ENCODE results near the gene CABLES1.

- TF ChIP-seq, protein P1, sequence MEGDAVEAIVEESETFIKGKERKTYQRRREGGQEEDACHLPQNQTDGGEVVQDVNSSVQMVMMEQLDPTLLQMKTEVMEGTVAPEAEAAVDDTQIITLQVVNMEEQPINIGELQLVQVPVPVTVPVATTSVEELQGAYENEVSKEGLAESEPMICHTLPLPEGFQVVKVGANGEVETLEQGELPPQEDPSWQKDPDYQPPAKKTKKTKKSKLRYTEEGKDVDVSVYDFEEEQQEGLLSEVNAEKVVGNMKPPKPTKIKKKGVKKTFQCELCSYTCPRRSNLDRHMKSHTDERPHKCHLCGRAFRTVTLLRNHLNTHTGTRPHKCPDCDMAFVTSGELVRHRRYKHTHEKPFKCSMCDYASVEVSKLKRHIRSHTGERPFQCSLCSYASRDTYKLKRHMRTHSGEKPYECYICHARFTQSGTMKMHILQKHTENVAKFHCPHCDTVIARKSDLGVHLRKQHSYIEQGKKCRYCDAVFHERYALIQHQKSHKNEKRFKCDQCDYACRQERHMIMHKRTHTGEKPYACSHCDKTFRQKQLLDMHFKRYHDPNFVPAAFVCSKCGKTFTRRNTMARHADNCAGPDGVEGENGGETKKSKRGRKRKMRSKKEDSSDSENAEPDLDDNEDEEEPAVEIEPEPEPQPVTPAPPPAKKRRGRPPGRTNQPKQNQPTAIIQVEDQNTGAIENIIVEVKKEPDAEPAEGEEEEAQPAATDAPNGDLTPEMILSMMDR (IDR thresholded peaks at IDR 0.05; ENCODE audit: poor library complexity) = no peak
- TF ChIP-seq EZH2 (IDR thresholded peaks at IDR 0.05; ENCODE audit: borderline replicate concordance) = no peak
Measured at GRCh38 chr18:23198217-23198845, 63.0 kb downstream of the CABLES1 start.
